Activated CD8-positive, alpha-beta memory T cell treated with anti-CD3 and anti-CD28 coated beads for 24 hours (primary cell): ENCODE results near the gene SLC44A4.
"Not testable (repeated sequence)": the region's sequence is repeated elsewhere in the genome, so short reads cannot be mapped to it uniquely, and the experiment has no call there.

ENCODE experiments used
- DNase-seq: peaks from one replicate; pipeline ENCODE4 v3.0.0-alpha.2; 2020

Gene SLC44A4

DNA sequence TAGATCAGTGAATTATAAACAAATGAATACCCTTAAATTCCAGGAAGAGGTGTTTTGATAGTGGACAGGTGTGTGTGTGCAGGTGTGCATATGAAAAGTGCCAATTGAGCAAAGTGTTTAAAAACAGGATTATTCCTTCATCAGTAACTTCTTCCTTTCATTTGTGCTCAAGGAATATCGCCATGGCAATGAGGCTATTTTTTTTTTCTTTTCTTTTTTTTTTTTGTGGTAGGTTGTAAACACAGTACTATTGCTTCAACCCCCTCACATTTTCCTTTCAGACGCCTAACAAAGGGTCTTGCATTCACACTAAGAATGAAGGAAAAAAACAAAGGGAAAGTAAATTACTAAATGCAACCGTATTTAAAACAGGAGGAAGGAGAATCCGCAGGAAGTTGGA, 53.2 kb downstream of the SLC44A4 start:
- no peak for DNase-seq

DNA sequence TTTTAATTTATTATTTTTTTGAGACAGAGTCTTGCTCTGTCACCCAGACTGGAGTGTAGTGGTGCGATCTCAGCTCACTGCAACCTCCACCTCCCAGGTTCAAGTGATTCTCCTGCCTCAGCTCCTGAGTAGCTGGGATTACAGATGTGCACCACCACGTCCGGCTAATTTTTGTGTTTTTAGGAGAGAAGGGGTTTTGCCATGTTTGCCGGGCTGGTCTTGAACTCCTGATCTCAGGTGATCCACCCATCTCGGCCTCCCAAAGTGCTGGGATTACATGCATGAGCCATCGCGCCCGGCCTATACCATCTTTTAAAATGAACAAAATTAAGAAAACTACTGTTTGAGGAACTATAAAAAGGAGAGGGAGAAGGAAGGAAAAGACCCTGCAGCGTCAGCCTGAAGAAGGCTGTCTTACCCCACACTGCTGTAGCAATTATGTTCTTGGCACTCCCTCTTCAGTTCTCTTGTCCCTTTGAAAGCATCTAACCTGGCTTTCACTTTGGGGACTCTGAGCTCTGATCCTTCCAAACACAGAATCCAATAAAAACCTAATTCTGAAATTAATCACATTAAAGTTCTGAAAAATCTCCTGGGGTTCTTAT, 55.1 kb downstream of the SLC44A4 start:
- not testable (repeated sequence) for DNase-seq

DNA sequence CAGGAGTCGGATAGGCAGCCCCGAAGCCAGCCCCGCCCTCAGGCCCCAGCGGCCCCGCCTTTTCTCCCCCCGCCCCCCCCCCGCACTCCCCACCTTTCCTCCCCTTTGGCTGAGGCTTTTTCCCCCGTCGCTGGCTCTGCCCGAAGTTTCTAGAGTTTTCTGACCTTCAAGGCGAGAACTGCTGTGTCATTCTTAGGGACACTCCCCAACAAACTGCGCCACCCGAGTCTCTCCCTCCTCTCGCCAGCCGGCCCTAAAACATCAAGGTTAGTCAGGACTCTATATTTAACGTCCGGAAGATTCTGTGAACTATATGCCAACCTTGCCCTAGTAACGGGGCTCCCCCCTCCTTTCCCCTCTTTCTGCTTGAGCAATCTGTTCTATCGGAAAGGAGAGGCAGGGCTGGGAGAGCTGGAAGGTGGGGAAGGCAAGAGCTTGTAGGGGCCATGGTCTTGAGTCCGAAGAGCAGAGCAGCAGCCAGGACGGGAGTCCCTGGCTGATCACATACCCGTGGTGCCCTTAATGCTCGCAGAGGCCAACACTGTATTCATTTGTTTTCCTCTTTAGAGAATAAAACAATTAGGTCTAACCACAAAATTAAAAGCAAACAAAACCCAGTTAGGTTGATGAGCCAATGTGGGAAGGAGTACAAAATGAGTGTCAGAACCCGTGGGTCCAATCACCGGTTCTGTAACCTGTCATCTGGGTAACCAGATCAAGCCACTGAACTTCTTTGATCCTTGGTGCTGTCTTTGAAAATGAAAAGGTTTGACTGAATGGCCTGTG, 56.6 kb downstream of the SLC44A4 start:
- DNase-seq = peak; percentile 85

DNA sequence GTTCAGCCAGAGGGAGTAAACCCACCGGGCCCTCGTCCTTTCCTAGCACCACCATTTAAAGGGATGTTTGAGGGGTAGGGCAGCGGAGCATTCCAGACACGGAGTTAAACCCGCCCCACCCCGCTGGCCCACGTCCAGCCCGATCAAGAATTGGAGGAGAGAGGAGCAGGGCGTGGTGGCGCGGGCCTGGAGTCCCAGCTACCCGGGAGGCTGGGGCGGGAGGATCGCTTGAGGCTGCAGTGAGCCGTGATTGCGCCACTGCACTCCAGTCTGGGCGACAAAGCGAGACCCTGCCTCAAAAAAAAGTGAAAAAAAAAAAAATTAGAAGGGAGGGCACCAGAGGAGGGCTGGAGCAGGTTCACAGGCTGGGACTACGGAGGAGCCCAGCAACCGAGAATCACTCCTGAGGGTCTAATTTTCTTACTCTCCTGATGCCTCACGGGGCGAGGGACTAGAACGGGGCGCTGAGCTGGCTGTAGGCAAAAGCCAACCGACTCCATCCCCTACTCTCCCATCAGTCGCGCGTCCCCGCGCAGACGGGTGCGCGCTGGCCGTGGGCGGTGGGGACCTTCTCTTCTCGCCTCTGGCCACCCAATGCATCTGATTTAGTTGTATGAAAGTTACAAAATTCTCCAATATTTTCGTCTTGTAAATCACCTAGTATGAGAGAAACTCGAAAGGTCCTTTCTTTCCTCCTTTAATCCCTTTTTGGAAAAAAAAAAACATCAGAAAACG, 57.3 kb downstream of the SLC44A4 start:
- DNase-seq = peak; percentile 87

DNA sequence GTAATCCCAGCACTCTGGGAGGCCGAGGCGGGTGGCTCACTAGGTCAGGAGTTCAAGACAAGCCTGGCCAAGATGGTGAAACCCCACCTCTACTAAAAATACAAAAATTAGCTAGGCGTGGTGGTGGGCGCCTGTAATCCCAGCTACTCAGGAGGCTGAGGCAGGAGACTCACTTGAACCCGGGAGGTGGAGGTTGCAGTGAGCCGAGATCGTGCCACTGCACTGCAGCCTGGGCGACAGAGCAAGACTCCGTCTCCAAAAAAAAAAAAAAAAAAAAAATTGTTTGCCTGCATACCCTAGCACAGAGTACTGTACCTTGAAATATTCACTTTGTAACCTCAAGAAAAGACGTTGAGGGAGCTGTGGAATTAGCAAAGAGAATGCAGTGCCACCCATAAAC, 58.4 kb downstream of the SLC44A4 start:
- DNase-seq = not testable (repeated sequence)

DNA sequence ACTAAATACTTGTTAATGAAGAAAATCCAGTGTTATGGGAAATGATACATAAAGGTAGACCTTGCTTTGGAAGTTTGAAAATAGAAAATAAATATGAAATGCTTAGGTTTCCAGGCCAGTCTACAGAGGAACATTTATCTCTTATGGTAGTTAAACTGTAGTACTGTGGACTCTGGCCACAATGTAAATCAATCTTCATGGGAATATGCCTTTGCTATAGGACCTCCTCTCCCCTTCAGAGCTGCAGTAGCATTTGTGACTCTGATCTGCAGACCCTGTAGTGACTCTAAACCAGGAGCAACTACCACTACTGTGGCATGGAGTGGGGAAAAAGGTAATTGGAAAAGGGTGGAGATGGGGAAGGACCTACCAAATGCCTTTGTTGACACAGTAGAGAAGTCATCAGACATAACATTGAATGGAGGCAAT, 58.9 kb downstream of the SLC44A4 start:
- no peak for DNase-seq

DNA sequence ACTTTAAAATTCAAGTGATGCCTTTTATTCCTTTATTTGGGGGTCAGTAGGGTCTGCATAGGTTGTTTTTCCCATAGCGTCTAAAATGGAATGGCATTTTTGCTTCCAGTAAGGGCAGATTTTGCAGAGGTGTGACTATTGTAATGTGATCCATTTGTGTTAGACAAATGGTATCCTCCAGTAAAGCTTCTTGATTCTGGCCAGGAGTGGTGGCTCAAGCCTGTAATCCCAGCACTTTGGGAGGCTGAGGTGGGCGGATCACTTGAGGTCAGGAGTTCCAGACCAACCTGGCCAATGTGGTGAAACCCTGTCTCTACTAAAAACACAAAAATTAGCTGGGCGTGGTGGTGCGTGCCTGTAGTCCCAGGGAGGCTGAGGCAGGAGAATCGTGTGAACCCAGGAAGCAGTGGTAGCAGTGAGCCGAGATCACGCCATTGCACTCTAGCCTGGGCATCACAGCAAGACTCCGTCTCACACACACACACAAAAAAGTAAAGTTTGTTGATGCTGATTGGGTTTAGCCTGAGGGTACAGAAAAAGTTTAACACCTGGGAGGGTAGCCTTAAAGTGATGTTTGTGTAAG, 60.8 kb downstream of the SLC44A4 start:
- DNase-seq = not testable (repeated sequence)

DNA sequence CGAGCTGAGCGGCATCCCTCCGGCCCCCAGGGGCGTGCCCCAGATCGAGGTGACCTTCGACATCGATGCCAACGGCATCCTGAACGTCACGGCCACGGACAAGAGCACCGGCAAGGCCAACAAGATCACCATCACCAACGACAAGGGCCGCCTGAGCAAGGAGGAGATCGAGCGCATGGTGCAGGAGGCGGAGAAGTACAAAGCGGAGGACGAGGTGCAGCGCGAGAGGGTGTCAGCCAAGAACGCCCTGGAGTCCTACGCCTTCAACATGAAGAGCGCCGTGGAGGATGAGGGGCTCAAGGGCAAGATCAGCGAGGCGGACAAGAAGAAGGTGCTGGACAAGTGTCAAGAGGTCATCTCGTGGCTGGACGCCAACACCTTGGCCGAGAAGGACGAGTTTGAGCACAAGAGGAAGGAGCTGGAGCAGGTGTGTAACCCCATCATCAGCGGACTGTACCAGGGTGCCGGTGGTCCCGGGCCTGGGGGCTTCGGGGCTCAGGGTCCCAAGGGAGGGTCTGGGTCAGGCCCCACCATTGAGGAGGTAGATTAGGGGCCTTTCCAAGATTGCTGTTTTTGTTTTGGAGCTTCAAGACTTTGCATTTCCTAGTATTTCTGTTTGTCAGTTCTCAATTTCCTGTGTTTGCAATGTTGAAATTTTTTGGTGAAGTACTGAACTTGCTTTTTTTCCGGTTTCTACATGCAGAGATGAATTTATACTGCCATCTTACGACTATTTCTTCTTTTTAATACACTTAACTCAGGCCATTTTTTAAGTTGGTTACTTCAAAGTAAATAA, 61.5 kb downstream of the SLC44A4 start:
- peak; percentile 70 for DNase-seq

DNA sequence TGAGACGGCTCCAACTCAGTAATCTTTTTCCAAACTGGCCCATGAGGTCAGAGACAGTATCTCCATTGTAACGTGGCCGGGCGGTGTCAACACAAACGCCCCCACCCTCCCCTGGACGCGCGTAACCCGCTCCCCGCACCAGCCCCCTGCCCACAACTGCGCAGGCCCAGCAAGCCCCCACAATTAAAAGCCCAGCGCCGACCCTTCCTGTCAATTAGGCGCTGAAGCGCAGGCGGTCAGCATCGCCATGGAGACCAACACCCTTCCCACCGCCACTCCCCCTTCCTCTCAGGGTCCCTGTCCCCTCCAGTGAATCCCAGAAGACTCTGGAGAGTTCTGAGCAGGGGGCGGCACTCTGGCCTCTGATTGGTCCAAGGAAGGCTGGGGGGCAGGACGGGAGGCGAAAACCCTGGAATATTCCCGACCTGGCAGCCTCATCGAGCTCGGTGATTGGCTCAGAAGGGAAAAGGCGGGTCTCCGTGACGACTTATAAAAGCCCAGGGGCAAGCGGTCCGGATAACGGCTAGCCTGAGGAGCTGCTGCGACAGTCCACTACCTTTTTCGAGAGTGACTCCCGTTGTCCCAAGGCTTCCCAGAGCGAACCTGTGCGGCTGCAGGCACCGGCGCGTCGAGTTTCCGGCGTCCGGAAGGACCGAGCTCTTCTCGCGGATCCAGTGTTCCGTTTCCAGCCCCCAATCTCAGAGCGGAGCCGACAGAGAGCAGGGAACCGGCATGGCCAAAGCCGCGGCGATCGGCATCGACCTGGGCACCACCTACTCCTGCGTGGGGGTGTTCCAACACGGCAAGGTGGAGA, 63.6 kb downstream of the SLC44A4 start, which contains the start of the genes HSPA1A and HSPA1L:
Gene HSPA1A, plus strand, starts transcription at position 519 of the 814 bp plus-strand sequence. Its CDS starts 214 bp downstream, at position 733.
Gene HSPA1L, minus strand, starts transcription at position 259 of the 814 bp plus-strand sequence. CDS start 3,311 bp downstream, outside the sequence.
- DNase-seq = peak; percentile 81

DNA sequence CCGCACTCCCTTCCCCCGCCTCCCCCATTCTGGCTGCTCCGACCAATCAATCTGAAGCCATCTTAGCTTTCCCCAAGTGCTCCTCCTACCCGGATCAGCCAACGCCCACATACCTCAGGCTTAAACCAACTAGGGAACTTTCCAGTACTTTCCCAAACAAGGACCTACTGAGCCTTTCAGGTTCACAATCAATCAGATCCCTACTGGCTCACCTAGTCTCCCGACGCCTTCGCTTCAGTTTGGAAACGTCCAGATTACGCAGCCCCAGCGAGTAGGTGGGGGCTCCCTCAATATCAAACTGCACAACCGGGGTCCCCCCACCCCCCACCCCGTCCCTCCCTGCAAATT, 64.1 kb downstream of the SLC44A4 start:
- DNase-seq = peak; percentile 78

DNA sequence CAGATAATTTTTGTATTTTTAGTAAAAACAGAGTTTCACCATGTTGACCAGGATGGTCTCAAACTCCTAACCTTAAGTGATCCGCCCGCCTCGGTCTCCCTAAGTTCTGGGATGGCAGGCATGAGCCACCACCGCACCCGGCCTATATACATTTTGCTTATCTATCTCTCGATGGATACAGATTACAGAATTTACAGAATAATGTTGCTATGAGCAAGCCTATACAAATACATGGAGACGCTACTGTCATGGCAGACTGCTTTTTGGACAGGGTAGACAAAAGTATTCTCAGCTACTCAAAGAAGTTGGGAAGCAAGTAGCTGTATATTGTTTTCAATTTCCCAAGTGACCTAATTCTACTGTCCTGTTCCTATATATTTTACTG, 65.3 kb downstream of the SLC44A4 start:
- DNase-seq = no peak
